ENCODE data around the gene TM7SF2. TPM values are rescaled to one million over a fixed set of nuclear protein-coding genes. Genes with fewer than 3 reads are reported as not detected.
A peak's percentile ranks its signal among the peaks of the same experiment; 100 is the strongest.

Gene TM7SF2
- total and polyA plus RNA-seq, 8 donors, result 7.6 to 118 (median 41.5) TPM

DNA sequence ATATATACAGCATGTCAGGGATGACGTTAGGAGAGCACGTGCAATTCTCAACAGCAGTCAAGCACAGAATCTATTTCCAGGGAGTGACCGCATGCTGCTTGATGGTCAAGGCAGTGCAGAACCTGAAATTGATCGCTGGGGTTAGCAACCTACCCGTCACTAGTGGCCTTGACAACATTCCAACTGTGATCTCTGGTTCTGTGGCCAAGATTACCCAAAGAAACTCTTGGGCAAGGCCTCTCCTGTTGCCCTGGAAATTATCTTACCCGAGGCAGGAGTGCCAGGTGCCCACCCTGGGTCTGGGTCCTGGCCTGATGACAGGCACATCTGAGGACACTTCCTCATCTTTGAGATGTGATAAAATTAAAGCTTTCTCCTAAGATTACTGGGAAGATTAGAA, 2.2 kb downstream of the TM7SF2 start:
- TF ChIP-seq EP300 (IDR thresholded peaks at IDR 0.05) (no peak), POLR2AphosphoS5 (IDR thresholded peaks at IDR 0.05) (no peak), POLR2A (IDR thresholded peaks at IDR 0.05) (no peak), CTCF (IDR thresholded peaks at IDR 0.05) (no peak)
- no peak overlapping the region for H3K27ac ChIP-seq
- 52 to 65% (median 57%) methylated on average over 6 of the region's 6 CpGs for WGBS, 5 donors
- DNase-seq, result no peak
- peaks cover 46 to 74% (median 68%) of the 10 kb centered on the region in 4 donors for H3K4me1 ChIP-seq
- H3K4me3 ChIP-seq, result no peak overlapping the region
- peaks cover 0 to 4% (median 0%) of the 10 kb centered on the region in 3 donors for H3K27me3 ChIP-seq
- no peaks in the 10 kb centered on the region for H3K9me3 ChIP-seq
- peaks cover 12 to 30% (median 28%) of the 10 kb centered on the region in 4 donors for H3K36me3 ChIP-seq
- intact Hi-C loops (cut with DNase I; ENCODE audit: low total_unique reads), result no loop called here

GRCh38 chr11:65114538-65115171, 3.0 kb downstream of the TM7SF2 start:
- no peak for TF ChIP-seq POLR2A (IDR thresholded peaks at IDR 0.05)
- no peak for TF ChIP-seq CTCF (IDR thresholded peaks at IDR 0.05)
- no peak for TF ChIP-seq EP300 (IDR thresholded peaks at IDR 0.05)
- no peak for TF ChIP-seq POLR2AphosphoS5 (IDR thresholded peaks at IDR 0.05)
- Histone ChIP-seq H3K27me3 (peaks cover 0 to 4% (median 0%) of the 10 kb centered on the region in 3 donors), H3K9me3 (no peaks in the 10 kb centered on the region), H3K36me3 (peaks cover 11 to 30% (median 28%) of the 10 kb centered on the region in 4 donors), H3K27ac (no peak overlapping the region), H3K4me3 (no peak overlapping the region), H3K4me1 (peaks cover 46 to 80% (median 66%) of the 10 kb centered on the region in 4 donors)
- no peak for DNase-seq
- intact Hi-C loops (cut with DNase I; ENCODE audit: low total_unique reads), result no loop called here
- WGBS, 5 donors, result 78 to 86% (median 84%) methylated on average over 9 to 11 of the region's 11 CpGs

DNA sequence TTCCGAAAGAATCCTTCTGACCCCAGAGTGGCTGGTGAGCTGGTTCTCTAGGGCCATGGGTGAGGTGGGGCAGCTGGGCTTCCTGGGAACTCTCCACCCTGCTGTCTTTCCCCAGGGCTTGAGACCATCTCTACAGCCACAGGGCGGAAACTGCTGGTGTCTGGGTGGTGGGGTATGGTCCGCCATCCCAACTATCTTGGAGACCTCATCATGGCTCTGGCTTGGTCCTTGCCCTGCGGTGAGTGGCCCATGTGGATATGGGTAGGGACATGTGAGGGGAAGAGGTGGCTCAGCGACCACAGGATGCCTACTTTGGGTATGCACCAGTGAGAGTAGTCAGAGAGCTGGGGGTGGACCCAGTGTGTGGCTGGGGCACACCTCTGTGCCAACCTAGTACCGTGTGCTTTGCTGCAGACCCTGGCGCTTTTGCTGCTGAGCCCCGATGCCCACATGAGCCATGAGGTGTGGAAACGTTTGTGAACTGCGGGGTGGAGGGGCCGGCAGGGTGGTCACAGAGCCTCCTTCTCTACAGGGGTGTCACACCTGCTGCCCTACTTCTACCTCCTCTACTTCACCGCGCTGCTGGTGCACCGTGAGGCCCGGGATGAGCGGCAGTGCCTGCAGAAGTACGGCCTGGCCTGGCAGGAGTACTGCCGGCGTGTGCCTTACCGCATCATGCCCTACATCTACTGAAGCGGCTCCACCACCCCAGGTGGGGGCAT, 3.9 kb downstream of the TM7SF2 start:
- DNase-seq, result no peak
- Histone ChIP-seq H3K4me3 (peak overlapping the region in 2 of 4 donors; percentile 87 to 91), H3K4me1 (peaks cover 49 to 82% (median 64%) of the 10 kb centered on the region in 4 donors), H3K27me3 (peaks cover 0 to 4% (median 0%) of the 10 kb centered on the region in 3 donors), H3K9me3 (no peaks in the 10 kb centered on the region), H3K36me3 (peaks cover 17 to 36% (median 34%) of the 10 kb centered on the region in 4 donors), H3K27ac (peak overlapping the region in 3 of 5 donors; percentile 87 to 93 (median 91))
- intact Hi-C loops (cut with DNase I; ENCODE audit: low total_unique reads), result no loop called here
- no peak for TF ChIP-seq EP300 (IDR thresholded peaks at IDR 0.05)
- no peak for TF ChIP-seq POLR2A (IDR thresholded peaks at IDR 0.05)
- TF ChIP-seq POLR2AphosphoS5 (IDR thresholded peaks at IDR 0.05), result no peak
- TF ChIP-seq CTCF (IDR thresholded peaks at IDR 0.05), result no peak
- 88 to 94% (median 93%) methylated on average over 18 to 21 of the region's 21 CpGs for WGBS, 5 donors

- Histone ChIP-seq H3K4me1 (peaks cover 48 to 82% (median 64%) of the 10 kb centered on the region in 4 donors), H3K36me3 (peaks cover 26 to 42% (median 39%) of the 10 kb centered on the region in 4 donors), H3K27me3 (peaks cover 0 to 4% (median 0%) of the 10 kb centered on the region in 3 donors), H3K9me3 (no peaks in the 10 kb centered on the region), H3K27ac (peak overlapping the region; percentile 84 to 93 (median 88)), H3K4me3 (peak overlapping the region; percentile 82 to 91 (median 86))
- intact Hi-C loops (cut with DNase I; ENCODE audit: low total_unique reads), result no loop called here
- TF ChIP-seq CTCF (IDR thresholded peaks at IDR 0.05) (no peak), POLR2A (IDR thresholded peaks at IDR 0.05) (peak in 1 of 4 donors; percentile 22), POLR2AphosphoS5 (IDR thresholded peaks at IDR 0.05) (peak in 1 of 3 donors; percentile 65)
- peak; percentile 42 to 75 for DNase-seq
- 5 to 19% (median 14%) methylated on average over 43 to 68 of the region's 68 CpGs for WGBS, 5 donors
Observed at GRCh38 chr11:65116370-65117205, 4.9 kb downstream of the TM7SF2 start.
